ENCODE results near the gene CES2.

CES2 gene

DNA sequence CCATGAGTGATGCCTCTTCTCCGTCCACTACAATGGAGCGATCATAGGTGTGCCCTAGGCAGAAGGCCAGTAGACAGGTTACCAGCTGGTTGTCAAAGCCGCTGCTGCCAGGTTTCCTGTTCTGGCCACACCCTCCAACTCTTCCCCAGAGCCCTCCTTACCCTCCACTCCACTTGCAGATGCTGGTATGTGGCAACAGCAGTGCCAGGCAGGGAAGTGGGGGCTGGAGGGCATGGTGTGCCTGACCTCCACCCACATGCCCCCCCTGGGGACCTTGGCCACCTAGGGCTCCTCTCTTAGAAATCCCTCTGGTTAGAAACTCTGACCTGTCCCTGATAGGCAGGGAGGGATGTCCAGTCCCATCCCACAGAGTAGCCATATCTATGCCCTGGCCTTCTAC lies 11.4 kb upstream of the CES2 start:
- H3K4me3 ChIP-seq (ENCODE audit: low read length) = peak overlapping the region; percentile 46
- no peak for DNase-seq (ENCODE audit: low read depth)
- TF ChIP-seq, protein P1, sequence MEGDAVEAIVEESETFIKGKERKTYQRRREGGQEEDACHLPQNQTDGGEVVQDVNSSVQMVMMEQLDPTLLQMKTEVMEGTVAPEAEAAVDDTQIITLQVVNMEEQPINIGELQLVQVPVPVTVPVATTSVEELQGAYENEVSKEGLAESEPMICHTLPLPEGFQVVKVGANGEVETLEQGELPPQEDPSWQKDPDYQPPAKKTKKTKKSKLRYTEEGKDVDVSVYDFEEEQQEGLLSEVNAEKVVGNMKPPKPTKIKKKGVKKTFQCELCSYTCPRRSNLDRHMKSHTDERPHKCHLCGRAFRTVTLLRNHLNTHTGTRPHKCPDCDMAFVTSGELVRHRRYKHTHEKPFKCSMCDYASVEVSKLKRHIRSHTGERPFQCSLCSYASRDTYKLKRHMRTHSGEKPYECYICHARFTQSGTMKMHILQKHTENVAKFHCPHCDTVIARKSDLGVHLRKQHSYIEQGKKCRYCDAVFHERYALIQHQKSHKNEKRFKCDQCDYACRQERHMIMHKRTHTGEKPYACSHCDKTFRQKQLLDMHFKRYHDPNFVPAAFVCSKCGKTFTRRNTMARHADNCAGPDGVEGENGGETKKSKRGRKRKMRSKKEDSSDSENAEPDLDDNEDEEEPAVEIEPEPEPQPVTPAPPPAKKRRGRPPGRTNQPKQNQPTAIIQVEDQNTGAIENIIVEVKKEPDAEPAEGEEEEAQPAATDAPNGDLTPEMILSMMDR (IDR thresholded peaks at IDR 0.05; ENCODE audit: insufficient read depth, low read depth, low read length, missing control alignments) = no peak

DNA sequence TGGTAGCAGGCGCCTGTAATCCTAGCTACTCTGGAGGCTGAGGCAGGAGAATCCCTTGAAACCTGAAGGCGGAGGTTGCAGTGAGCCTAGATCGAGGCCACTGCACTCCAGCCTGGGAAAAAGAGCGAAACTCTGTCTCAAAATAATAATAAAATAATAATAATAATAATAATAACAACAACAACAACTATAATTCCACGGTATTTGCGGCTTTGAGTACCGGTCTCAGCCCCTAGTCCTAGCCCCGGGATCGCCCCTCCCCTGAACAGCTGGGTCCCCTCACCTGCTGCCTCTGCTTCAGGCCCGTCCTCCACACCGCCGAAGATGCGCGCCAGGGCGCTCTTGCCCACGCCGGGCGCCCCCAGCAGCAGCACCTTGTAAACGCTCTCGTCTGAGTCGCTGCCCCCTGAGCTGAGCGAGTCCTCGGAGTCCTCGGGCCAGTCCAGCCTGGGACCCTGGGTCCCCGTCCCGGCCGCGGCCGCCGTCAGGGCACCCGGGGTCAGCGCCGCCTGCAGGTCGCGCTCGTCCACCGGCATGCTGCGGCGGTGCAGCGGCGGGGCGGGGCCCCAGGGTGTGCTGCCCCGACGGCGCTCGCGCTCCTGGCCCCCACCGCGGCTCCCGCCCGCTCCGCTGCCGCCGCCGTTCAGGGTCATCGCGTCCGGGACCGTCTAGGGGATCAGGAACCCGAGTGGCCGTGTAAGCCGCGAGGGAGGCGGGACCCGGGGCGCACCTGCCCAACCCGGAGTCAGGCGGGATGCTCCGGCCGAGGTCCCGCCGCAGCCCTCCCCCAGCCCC lies 10.6 kb upstream of the CES2 start:
- DNase-seq (ENCODE audit: low read depth) = no peak
- peak overlapping the region; percentile 46 for H3K4me3 ChIP-seq (ENCODE audit: low read length)
- TF ChIP-seq, protein P1 (IDR thresholded peaks at IDR 0.05; ENCODE audit: insufficient read depth, low read depth, low read length, missing control alignments) = no peak

DNA sequence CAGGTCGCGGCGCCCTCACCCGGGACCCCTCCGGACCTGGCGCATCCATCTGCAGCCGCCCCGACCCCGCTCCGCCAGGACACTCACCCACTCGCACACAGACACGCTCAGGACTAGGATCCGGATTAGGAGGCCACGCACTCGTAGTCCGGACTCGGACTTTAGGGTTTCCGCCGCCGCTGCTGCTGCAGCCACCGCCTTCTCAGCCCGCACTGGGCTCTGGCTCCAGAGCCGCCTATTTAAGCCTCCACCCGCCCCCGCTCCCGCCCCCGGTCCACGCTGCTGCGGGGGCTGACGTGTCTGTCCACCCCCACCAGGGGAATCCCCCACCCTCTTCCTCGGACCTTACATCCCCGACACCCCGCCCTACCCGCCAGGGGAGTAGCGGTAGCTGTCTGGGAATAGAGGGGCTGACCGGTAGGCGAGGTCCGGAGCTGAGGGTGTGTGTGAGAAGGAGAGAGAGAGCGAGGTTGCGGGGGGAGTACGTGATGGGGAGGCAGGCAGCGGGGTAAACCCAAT lies 9.9 kb upstream of the CES2 start, which contains the start of gene RRAD:
RRAD (minus strand) TSS at position 214 of the 519 bp plus-strand sequence. CDS start 356 bp downstream, outside the sequence.
- no peak for DNase-seq (ENCODE audit: low read depth)
- TF ChIP-seq, protein P1 (IDR thresholded peaks at IDR 0.05; ENCODE audit: insufficient read depth, low read depth, low read length, missing control alignments) = no peak

DNA sequence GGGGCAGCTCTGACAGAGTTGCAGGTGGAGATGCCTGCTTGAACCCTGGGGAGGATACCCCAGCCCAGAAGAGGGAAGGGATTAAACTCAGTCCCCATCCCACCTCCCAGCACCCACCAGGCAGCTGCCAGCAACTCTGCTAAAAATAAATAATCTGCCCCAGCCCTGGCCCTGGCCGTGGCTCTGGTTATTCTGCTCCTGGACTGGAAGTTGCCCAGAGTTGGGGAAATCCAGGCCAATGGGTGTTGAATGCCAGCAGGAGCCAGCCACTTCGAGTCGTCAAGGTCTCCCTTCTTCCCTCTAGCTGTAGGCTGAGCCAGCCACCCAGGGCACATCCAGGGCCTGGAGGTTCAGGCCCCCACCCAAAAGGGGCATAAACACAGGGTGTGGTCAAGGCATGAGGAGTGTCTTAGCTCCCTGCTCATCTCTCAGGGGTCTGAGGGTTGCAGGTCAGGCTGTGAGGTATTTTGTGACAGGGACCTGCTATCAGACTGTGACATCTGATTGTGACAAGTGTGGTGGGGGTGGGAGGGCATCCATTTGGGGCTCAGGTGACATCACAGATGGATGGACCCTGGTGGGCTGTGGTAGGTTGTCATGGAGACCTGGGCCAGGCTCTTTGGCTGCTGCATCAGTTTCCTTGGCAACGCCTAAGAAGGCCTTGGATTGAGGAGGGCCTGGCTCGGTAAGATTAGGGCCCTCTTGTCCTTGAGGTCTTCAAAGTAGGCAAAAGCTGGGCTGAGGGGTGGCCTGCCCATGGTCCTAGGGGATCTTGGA lies 9.0 kb upstream of the CES2 start:
- no peak for DNase-seq (ENCODE audit: low read depth)
- H3K4me3 ChIP-seq (ENCODE audit: low read length) = no peak overlapping the region
- TF ChIP-seq, protein P1 (IDR thresholded peaks at IDR 0.05; ENCODE audit: insufficient read depth, low read depth, low read length, missing control alignments) = no peak

More for the DNA sequence above, 9.9 kb upstream of the CES2 start, which contains the start of gene RRAD:
- H3K4me3 ChIP-seq (ENCODE audit: low read length) = peak within 1 kb of the TSS; percentile 46

DNA sequence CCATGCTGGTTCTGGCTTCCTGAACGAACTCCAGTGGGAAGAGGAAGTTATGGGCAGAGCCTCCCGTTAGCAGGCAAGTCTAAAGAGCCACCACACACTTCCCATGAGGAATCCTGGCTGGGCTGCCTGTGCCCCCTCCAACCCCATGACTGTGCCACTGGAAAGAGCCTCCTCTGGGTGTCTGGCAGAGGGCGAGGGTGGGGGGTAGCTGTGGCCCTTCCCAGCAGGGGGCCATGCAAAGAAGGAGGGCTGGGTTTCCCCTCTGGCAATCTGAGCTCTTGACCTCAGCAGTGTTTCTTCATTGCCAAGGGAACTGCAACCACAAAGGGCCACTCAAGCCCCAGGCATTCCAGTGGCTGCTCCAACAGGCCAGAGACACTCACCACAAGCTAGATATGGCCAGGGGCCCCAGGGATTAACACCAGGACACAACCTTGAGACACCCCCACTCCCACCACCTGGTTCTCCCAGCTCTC lies 8.3 kb upstream of the CES2 start:
- DNase-seq (ENCODE audit: low read depth) = peak; percentile 51
- TF ChIP-seq, protein P1 (IDR thresholded peaks at IDR 0.05; ENCODE audit: insufficient read depth, low read depth, low read length, missing control alignments) = no peak
- H3K4me3 ChIP-seq (ENCODE audit: low read length) = no peak overlapping the region

DNA sequence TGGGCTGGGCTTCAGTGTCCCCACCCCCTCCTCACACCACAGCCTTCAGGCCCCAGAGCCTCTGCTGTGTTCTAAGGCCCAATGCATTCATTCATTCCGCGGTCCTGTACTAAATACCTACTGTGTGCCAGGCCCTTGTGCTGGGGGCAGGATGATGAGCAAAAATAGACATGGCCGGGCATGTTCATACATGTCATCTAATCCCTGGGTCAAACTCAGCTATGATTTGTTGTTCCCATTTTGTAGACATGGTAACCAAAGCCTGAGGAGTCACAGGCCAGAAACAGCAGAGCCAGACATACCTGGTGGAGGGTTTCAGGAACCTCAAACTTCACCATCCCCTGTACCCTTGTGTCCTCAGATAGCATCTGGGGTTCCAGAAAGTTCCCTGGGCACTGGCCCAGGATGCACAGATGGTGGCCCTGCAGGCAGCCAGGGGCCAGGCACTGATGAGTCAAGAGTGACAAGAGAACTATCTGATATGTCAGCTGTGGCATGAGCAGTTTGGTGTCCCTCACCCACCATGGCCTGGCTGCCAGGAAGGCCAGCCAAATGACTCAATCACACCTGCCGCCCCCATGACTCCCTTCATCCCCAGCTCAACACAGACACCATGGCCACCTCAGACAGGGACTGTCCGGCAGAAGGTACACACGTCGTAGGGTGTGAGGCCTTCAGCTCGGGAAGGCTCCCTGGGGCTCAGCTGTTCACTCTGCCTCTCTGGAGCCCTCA lies 7.2 kb upstream of the CES2 start:
- TF ChIP-seq, protein P1 (IDR thresholded peaks at IDR 0.05; ENCODE audit: insufficient read depth, low read depth, low read length, missing control alignments) = no peak
- peak; percentile 70 for DNase-seq (ENCODE audit: low read depth)
- H3K4me3 ChIP-seq (ENCODE audit: low read length) = no peak overlapping the region
